IMR-90 (cell line): ENCODE data around the gene PHEX. TPM values are rescaled to one million over a fixed set of nuclear protein-coding genes. Genes with fewer than 3 reads are reported as not detected.

ENCODE experiments used
- ATAC-seq: fragments of 200-7000 bp; cut with Tn5 transposase; 2 replicates; pipeline ENCODE4 v1.9.1; 2020; ENCODE audit warnings: low read depth, mild to moderate bottlenecking, moderate library complexity
- BruUV-seq: library from RNA; stranded (reverse); fragments of 400-500 nt; replicated peaks from 2 replicates; lab custom pipeline; 2021; lab: Mats Ljungman, UMichigan
- CTCF ChIA-PET: fragments of 300-600 bp; formaldehyde crosslinking; extraction: SDS; loops from one replicate; lab custom pipeline; 2021; ENCODE audit warnings: antibody characterized with exemption; lab: Yijun Ruan, JAX
- POLR2A ChIA-PET: fragments of 300-600 bp; sonication (Branson Sonifier 250); formaldehyde crosslinking; loops from one replicate; lab custom pipeline; 2022; ENCODE audit warnings: antibody characterized with exemption; ENCODE audit not compliant: unreplicated experiment; lab: Charles Lee
- DNase-seq: peaks from one replicate; pipeline ENCODE4 v3.0.0; 2013
- H2AFZ ChIP-seq: replicated peaks from 2 replicates; pipeline ENCODE3; 2013; ENCODE audit warnings: low read length, mild to moderate bottlenecking; ENCODE audit not compliant: poor library complexity
- H2AK5ac ChIP-seq: 2 replicates; pipeline ENCODE4 v1.6.1; 2013; ENCODE audit warnings: low read depth, low read length, inconsistent platforms
- H2AK9ac ChIP-seq: replicated peaks from 2 replicates; pipeline ENCODE3; 2013; ENCODE audit warnings: mild to moderate bottlenecking, low read depth, low read length, moderate library complexity; ENCODE audit not compliant: poor library complexity
- H2BK120ac ChIP-seq: 2 replicates; pipeline ENCODE4 v1.6.1; 2013; ENCODE audit warnings: low read depth, low read length, inconsistent platforms
- H2BK15ac ChIP-seq: 3 replicates; pipeline ENCODE4 v1.6.1; 2013; ENCODE audit warnings: low read depth, low read length, inconsistent platforms
- H2BK20ac ChIP-seq: 2 replicates; pipeline ENCODE4 v1.6.1; 2013; ENCODE audit warnings: low read depth, mild to moderate bottlenecking, inconsistent platforms, low read length, moderate library complexity
- H2BK5ac ChIP-seq: 2 replicates; pipeline ENCODE4 v1.6.1; 2013; ENCODE audit warnings: mild to moderate bottlenecking, low read depth, low read length, inconsistent platforms; ENCODE audit not compliant: poor library complexity, severe bottlenecking
- H3K14ac ChIP-seq: replicated peaks from 2 replicates; pipeline ENCODE4 v1.6.1; 2013; ENCODE audit warnings: low read depth, low read length, inconsistent platforms
- H3K18ac ChIP-seq: 2 replicates; pipeline ENCODE4 v1.6.1; 2013; ENCODE audit warnings: low read depth, low read length, control low read depth
- H3K23ac ChIP-seq: 2 replicates; pipeline ENCODE4 v1.6.1; 2013; ENCODE audit warnings: low read depth, low read length, inconsistent platforms
- H3K27ac ChIP-seq: 2 replicates; pipeline ENCODE4 v1.5.1; 2013; ENCODE audit warnings: mild to moderate bottlenecking, control low read depth, low read length; ENCODE audit not compliant: insufficient read depth
- H3K27me3 ChIP-seq: 2 replicates; pipeline ENCODE4 v1.6.1; 2013; ENCODE audit warnings: low read length; ENCODE audit not compliant: control insufficient read depth, insufficient read depth
- H3K36me3 ChIP-seq: 2 replicates; pipeline ENCODE4 v1.6.1; 2013; ENCODE audit warnings: low read length, mixed read lengths; ENCODE audit not compliant: control insufficient read depth, insufficient read depth
- H3K4ac ChIP-seq: 2 replicates; pipeline ENCODE4 v1.6.1; 2013; ENCODE audit warnings: low read depth, low read length, inconsistent platforms
- H3K4me1 ChIP-seq: 2 replicates; pipeline ENCODE4 v1.6.1; 2013; ENCODE audit warnings: low read length, mixed read lengths; ENCODE audit not compliant: control insufficient read depth, insufficient read depth
- H3K4me2 ChIP-seq: 2 replicates; pipeline ENCODE4 v1.6.1; 2013; ENCODE audit warnings: low read depth, mild to moderate bottlenecking, control low read depth, low read length, moderate library complexity
- H3K4me3 ChIP-seq: 2 replicates; pipeline ENCODE4 v1.5.1; 2013; ENCODE audit warnings: low read depth, mild to moderate bottlenecking, control low read depth, low read length, moderate library complexity; ENCODE audit not compliant: insufficient read depth
- H3K56ac ChIP-seq: 2 replicates; pipeline ENCODE4 v1.6.1; 2013; ENCODE audit warnings: low read length, inconsistent platforms; ENCODE audit not compliant: insufficient read depth; ENCODE audit errors: extremely low read depth
- H3K79me1 ChIP-seq, 2 experiments: 2 replicates each; pipeline ENCODE4 v1.6.1; 2013; ENCODE audit warnings: low read length in 2 of 2, inconsistent platforms in 1 of 2, low read depth in 1 of 2
- H3K9ac ChIP-seq: 2 replicates; pipeline ENCODE4 v1.6.1; 2013; ENCODE audit warnings: low read depth, low read length, control low read depth
- H3K9me1 ChIP-seq: 2 replicates; pipeline ENCODE4 v1.6.1; 2013; ENCODE audit warnings: low read length, inconsistent platforms; ENCODE audit not compliant: insufficient read depth
- H3K9me3 ChIP-seq: 2 replicates; pipeline ENCODE4 v1.6.1; 2013; ENCODE audit warnings: low read length; ENCODE audit not compliant: control insufficient read depth, insufficient read depth
- H4K20me1 ChIP-seq: 2 replicates; pipeline ENCODE4 v1.6.1; 2013; ENCODE audit warnings: low read length, inconsistent platforms; ENCODE audit not compliant: insufficient read depth
- H4K5ac ChIP-seq: 2 replicates; pipeline ENCODE4 v1.6.1; 2013; ENCODE audit warnings: mild to moderate bottlenecking, low read depth, low read length, control low read depth
- H4K8ac ChIP-seq, 2 experiments: 2 replicates each; pipeline ENCODE4 v1.6.1; 2013; ENCODE audit warnings: low read depth in 2 of 2, low read length in 2 of 2, control low read depth in 1 of 2, inconsistent platforms in 1 of 2
- H4K91ac ChIP-seq: 2 replicates; pipeline ENCODE4 v1.6.1; 2013; ENCODE audit warnings: low read depth, low read length, inconsistent platforms; ENCODE audit not compliant: insufficient read depth
- BHLHE40 ChIP-seq: fragments of 150-350 bp; IDR thresholded peaks from 2 replicates; pipeline ENCODE4 v1.6.1; 2016; ENCODE audit warnings: mild to moderate bottlenecking, low read depth, low read length
- CEBPB ChIP-seq: IDR thresholded peaks from 2 replicates; pipeline ENCODE4 v1.6.1; 2012; ENCODE audit warnings: low read depth, low read length, improper control_type of control experiment
- FOS ChIP-seq: fragments of 150-350 bp; IDR thresholded peaks from 2 replicates; pipeline ENCODE4 v1.6.1; 2016; ENCODE audit warnings: low read depth, low read length
- MAFK ChIP-seq: IDR thresholded peaks from 2 replicates; pipeline ENCODE4 v1.6.1; 2012; ENCODE audit warnings: low read depth, low read length, improper control_type of control experiment
- MAZ ChIP-seq: IDR thresholded peaks from 2 replicates; pipeline ENCODE4 v1.6.1; 2012; ENCODE audit warnings: low read depth, mild to moderate bottlenecking, low read length, improper control_type of control experiment, moderate library complexity, borderline replicate concordance
- NFE2L2 ChIP-seq: fragments of 150-350 bp; IDR thresholded peaks from 2 replicates; pipeline ENCODE4 v1.6.1; 2016; ENCODE audit warnings: low read depth, mild to moderate bottlenecking, low read length
- POLR2A ChIP-seq: IDR thresholded peaks from 2 replicates; pipeline ENCODE4 v1.6.1; 2012; ENCODE audit warnings: mild to moderate bottlenecking, low read depth, low read length
- RAD21 ChIP-seq: IDR thresholded peaks from 2 replicates; pipeline ENCODE4 v1.6.1; 2012; ENCODE audit warnings: low read length, improper control_type of control experiment
- RFX5 ChIP-seq: IDR thresholded peaks from 2 replicates; pipeline ENCODE4 v1.8.0; 2012; ENCODE audit warnings: low read depth, mild to moderate bottlenecking, low read length, moderate library complexity
- SMC3 ChIP-seq: fragments of 150-350 bp; IDR thresholded peaks from 2 replicates; pipeline ENCODE4 v1.6.1; 2016; ENCODE audit warnings: low read depth, mild to moderate bottlenecking, antibody characterized with exemption, low read length, moderate library complexity
- WGBS, 2 experiments: methylation state at CpG; one replicate each; pipeline versions ENCODE4 v1.1.5 to v1.1.7; 2013; ENCODE audit warnings: missing lambda C conversion rate in 2 of 2; ENCODE audit not compliant: insufficient read length in 1 of 2; ENCODE audit errors: extremely low coverage in 2 of 2; 5-methylcytosine and 5-hydroxymethylcytosine counted together
- dilution Hi-C: fragments of 300-500 bp; cut with HindIII; formaldehyde crosslinking; loops from one replicate; pipeline ENCODE4 v1.14.3; 2018; ENCODE audit warnings: low sequenced_read_pairs; ENCODE audit not compliant: unreplicated experiment
- in situ Hi-C: fragments of 300-500 bp; cut with MboI; formaldehyde crosslinking; loops from 3 replicates; pipeline ENCODE4 v1.14.3; 2019; ENCODE audit warnings: low sequenced_read_pairs, inconsistent platforms, mixed read lengths
- intact Hi-C: fragments of 100-400 bp; cut with micrococcal nuclease; formaldehyde crosslinking; loops from 2 replicates; pipeline ENCODE4 v1.10.0; 2022
- polyA plus RNA-seq, 3 experiments: library from polyadenylated mRNA; depleted of rRNA; stranded (reverse); fragments of >200 nt; gene quantifications; 2 replicates each; pipeline ENCODE4 v1.2.3, GENCODE V29; 2012; ENCODE audit warnings: low replicate concordance in 1 of 3
- total RNA-seq: library from RNA; depleted of rRNA; stranded (reverse); fragments of >200 nt; gene quantifications from 2 replicates; pipeline ENCODE4 v1.2.3, GENCODE V29; 2012
- TF ChIP-seq, protein P1 (sequence below): fragments of 150-350 bp; IDR thresholded peaks from 2 replicates; pipeline ENCODE4 v1.6.1; 2016; ENCODE audit warnings: low read depth, mild to moderate bottlenecking, low read length, moderate library complexity, borderline replicate concordance
- TF ChIP-seq, protein P2 (sequence below): fragments of 150-350 bp; IDR thresholded peaks from 2 replicates; pipeline ENCODE4 v1.6.1; 2017; ENCODE audit warnings: mild to moderate bottlenecking, antibody characterized with exemption, low read length, low read depth

The PHEX gene
- total and polyA plus RNA-seq, 2 of the 4 experiments (the other 2 are of a cell fraction), result 0.10 to 0.18 TPM

DNA sequence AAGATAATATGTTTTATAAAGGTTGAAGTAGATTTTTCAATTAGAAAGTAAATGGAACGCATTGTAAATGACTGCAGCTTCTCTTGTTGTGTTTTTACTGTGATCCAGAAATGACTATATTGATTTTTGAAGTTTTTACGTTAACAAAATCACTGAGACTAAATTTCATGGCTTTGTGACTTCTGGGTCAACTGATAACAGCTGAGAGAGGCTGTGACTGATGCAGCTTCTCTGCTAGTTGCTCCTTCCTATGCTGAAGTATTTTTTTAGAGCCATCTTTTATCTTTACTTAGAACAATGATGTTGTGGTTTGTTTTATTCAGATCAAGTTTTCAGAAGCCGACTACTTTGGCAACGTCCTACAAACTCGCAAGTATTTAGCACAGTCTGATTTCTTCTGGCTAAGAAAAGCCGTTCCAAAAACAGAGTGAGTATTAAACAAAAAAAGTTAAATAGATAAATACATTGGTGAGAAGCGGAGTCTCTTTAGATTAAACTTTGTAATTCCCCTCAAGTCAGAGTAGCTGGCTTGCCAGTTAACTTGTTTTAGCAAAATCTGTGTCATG, 145.9 kb downstream of the PHEX start:
- no peak overlapping the region for H3K56ac ChIP-seq
- CTCF ChIA-PET, result interaction anchor here (0.6 to 0.9 kb wide), 2 partner anchors 85 to 190 kb away, joined by 3 to 4 read pairs; no protein-coding TSS in a partner anchor
- dilution Hi-C loops, result no loop called here

More for the DNA sequence above, 145.9 kb downstream of the PHEX start:
- intact Hi-C loops (no loop called here), in situ Hi-C loops (no loop called here)
- no peak for DNase-seq
- no peak overlapping the region for H2BK15ac ChIP-seq
- no peak overlapping the region for H2AFZ ChIP-seq
- H3K27me3 ChIP-seq, result no peaks in the 10 kb centered on the region
- H3K27ac ChIP-seq, result no peak overlapping the region
- H4K8ac ChIP-seq, result no peak overlapping the region
- H3K36me3 ChIP-seq, result no peaks in the 10 kb centered on the region
- no TSS peak for BruUV-seq
- H3K4me1 ChIP-seq, result no peaks in the 10 kb centered on the region
- H4K91ac ChIP-seq, result no peak overlapping the region
- no peak overlapping the region for H3K23ac ChIP-seq
- no peak overlapping the region for H2BK120ac ChIP-seq
- TF ChIP-seq RAD21 (no peak), BHLHE40 (no peak), CEBPB (no peak), RFX5 (no peak), POLR2A (no peak), SMC3 (no peak), NFE2L2 (no peak), MAFK (no peak), MAZ (no peak), FOS (no peak)
- TF ChIP-seq, protein P1, sequence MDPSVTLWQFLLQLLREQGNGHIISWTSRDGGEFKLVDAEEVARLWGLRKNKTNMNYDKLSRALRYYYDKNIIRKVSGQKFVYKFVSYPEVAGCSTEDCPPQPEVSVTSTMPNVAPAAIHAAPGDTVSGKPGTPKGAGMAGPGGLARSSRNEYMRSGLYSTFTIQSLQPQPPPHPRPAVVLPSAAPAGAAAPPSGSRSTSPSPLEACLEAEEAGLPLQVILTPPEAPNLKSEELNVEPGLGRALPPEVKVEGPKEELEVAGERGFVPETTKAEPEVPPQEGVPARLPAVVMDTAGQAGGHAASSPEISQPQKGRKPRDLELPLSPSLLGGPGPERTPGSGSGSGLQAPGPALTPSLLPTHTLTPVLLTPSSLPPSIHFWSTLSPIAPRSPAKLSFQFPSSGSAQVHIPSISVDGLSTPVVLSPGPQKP, result no peak
- TF ChIP-seq, protein P2, sequence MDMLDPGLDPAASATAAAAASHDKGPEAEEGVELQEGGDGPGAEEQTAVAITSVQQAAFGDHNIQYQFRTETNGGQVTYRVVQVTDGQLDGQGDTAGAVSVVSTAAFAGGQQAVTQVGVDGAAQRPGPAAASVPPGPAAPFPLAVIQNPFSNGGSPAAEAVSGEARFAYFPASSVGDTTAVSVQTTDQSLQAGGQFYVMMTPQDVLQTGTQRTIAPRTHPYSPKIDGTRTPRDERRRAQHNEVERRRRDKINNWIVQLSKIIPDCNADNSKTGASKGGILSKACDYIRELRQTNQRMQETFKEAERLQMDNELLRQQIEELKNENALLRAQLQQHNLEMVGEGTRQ, result no peak
- no peaks in the 10 kb centered on the region for H4K20me1 ChIP-seq
- no peak overlapping the region for H2BK5ac ChIP-seq
- no peak overlapping the region for H3K4me3 ChIP-seq
- H2AK5ac ChIP-seq, result no peak overlapping the region
- no peak overlapping the region for H3K4me2 ChIP-seq
- no peak overlapping the region for H3K18ac ChIP-seq
- no peak overlapping the region for H4K5ac ChIP-seq
- no peak overlapping the region for H3K14ac ChIP-seq
- no peaks in the 10 kb centered on the region for H3K9me1 ChIP-seq
- no peak overlapping the region for H3K9ac ChIP-seq
- no peak for ATAC-seq
- no peaks in the 10 kb centered on the region for H3K79me1 ChIP-seq
- no peak overlapping the region for H2BK20ac ChIP-seq
- no peaks in the 10 kb centered on the region for H3K9me3 ChIP-seq
- no peak overlapping the region for H2AK9ac ChIP-seq
- POLR2A ChIA-PET, result no interaction called here
- 20% methylated on average over 1 of the region's 7 CpGs; no CpG with 5 or more reads in 1 of the 2 experiments for WGBS, 2 experiments
- no peak overlapping the region for H3K4ac ChIP-seq
